H1 (cell line): Measurements from ENCODE around the gene SMYD3. TPM values are rescaled to one million over a fixed set of nuclear protein-coding genes. Genes with fewer than 3 reads are reported as not detected.

Source experiments
- BACH1 ChIP-seq: IDR thresholded peaks from 2 replicates; pipeline ENCODE4 v1.6.1; 2012; ENCODE audit warnings: low read length, improper control_type of control experiment
- JUN ChIP-seq: IDR thresholded peaks from 2 replicates; pipeline ENCODE4 v1.6.1; 2011; ENCODE audit warnings: low read depth, mild to moderate bottlenecking, improper control_type of control experiment, low read length
- JUND ChIP-seq: IDR thresholded peaks from 2 replicates; pipeline ENCODE4 v1.6.1; 2011; ENCODE audit warnings: mild to moderate bottlenecking, improper control_type of control experiment, low read length
- KDM1A ChIP-seq: fragments of 200-600, 300-600 bp; sonication (generic); IDR thresholded peaks from 2 replicates; pipeline ENCODE4 v1.7.1; 2016; ENCODE audit warnings: mild to moderate bottlenecking, low read length, borderline replicate concordance
- POU5F1 ChIP-seq: IDR thresholded peaks from 2 replicates; pipeline ENCODE4 v1.6.1; 2011; ENCODE audit warnings: low read depth, mild to moderate bottlenecking, low read length, moderate library complexity
- SAP30 ChIP-seq: fragments of 300-600 bp; sonication (generic); IDR thresholded peaks from 2 replicates; pipeline ENCODE4 v1.7.1; 2012; ENCODE audit warnings: low read length, moderate library complexity, mild to moderate bottlenecking, inconsistent platforms; ENCODE audit not compliant: insufficient read depth, insufficient replicate concordance
- YY1 ChIP-seq: IDR thresholded peaks from 2 replicates; pipeline ENCODE4 v1.6.1; 2011; ENCODE audit warnings: low read depth, mild to moderate bottlenecking, low read length
- polyA plus RNA-seq, 7 experiments: library from polyadenylated mRNA; depleted of rRNA in 3 of 7; stranded (reverse) in 5 of 7; unstranded in 2 of 7; fragments of >200 nt in 5 of 7; fragments of 200-250 nt in 2 of 7; gene quantifications; 1 replicate in 5 of 7; 2 replicates in 1 of 7; 4 replicates in 1 of 7; pipeline versions ENCODE4 v1.2.1 to v1.2.3, GENCODE V29; 2011 to 2013; ENCODE audit warnings: missing spikeins in 2 of 7, mixed read lengths in 2 of 7
- total RNA-seq: library from RNA; stranded (reverse); fragmentation: NEBNext Ultra II Directional; extraction: Animal tissue kit (Norgen Biotek cat#: 25700); gene quantifications from 2 replicates; pipeline ENCODE4 v1.2.1, GENCODE V29; 2021

The SMYD3 gene
- total and polyA plus RNA-seq, 2 of the 8 experiments (the other 6 are each of a cell fraction or from before 2014, with no cell fraction given): 17.3 to 25.4 TPM

GRCh38 chr1:245960171-245960570 lies 546.9 kb downstream of the SMYD3 start (continued):
- TF ChIP-seq SAP30: no peak
- no peak for TF ChIP-seq POU5F1
- TF ChIP-seq JUN: no peak
- no peak for TF ChIP-seq JUND
- TF ChIP-seq BACH1: no peak
- TF ChIP-seq YY1: no peak
- no peak for TF ChIP-seq KDM1A
